ENCODE measurements around the gene RABL3. TPM values are rescaled to one million over a fixed set of nuclear protein-coding genes. Genes with fewer than 3 reads are reported as not detected.
A peak's percentile ranks its signal among the peaks of the same experiment; 100 is the strongest.
"Not testable (repeated sequence)": the region's sequence is repeated elsewhere in the genome, so short reads cannot be mapped to it uniquely, and the experiment has no call there.

Gene RABL3
- total RNA-seq (19.1 TPM), polyA plus RNA-seq (18.2 TPM)

GRCh38 chr3:120742198-120742848 lies at the start of gene RABL3, which contains the start of gene GTF2E1:
Gene RABL3, minus strand, starts transcription at chr3:120742516. Its CDS starts 9 bp downstream, at chr3:120742507.
Gene GTF2E1, plus strand, starts transcription at chr3:120742744. Its CDS starts 7,809 bp downstream, at chr3:120750553.
- Histone ChIP-seq H3K4me1 (ENCODE audit: insufficient read depth) (no peaks in the 10 kb centered on the region), H3K4me3 (ENCODE audit: low read depth, low read length) (peak within 1 kb of the TSS; percentile 61), H3K36me3 (ENCODE audit: insufficient read depth) (peaks cover 1% of the 10 kb centered on the region), H3K27ac (ENCODE audit: low read depth) (peak within 1 kb of the TSS; percentile 57)
- under 1% methylated on average over 39 of the region's 39 CpGs for WGBS
- DNase-seq (ENCODE audit: extremely low spot score), result peak; percentile 99

- Histone ChIP-seq H3K4me1 (ENCODE audit: insufficient read depth) (no peaks in the 10 kb centered on the region), H3K27ac (ENCODE audit: low read depth) (no peak overlapping the region), H3K36me3 (ENCODE audit: insufficient read depth) (no peaks in the 10 kb centered on the region), H3K4me3 (ENCODE audit: low read depth, low read length) (no peak overlapping the region)
- WGBS, result 33% methylated on average over 1 of the region's 1 CpG
- no peak for DNase-seq (ENCODE audit: extremely low spot score)
These were observed 49.6 kb upstream of the RABL3 start for GRCh38 chr3:120791913-120792312.

GRCh38 chr3:120791010-120791409 lies 48.7 kb upstream of the RABL3 start:
- Histone ChIP-seq H3K4me1 (ENCODE audit: insufficient read depth) (no peaks in the 10 kb centered on the region), H3K27ac (ENCODE audit: low read depth) (no peak overlapping the region), H3K4me3 (ENCODE audit: low read depth, low read length) (no peak overlapping the region), H3K36me3 (ENCODE audit: insufficient read depth) (no peaks in the 10 kb centered on the region)
- 86% methylated on average over 1 of the region's 1 CpG for WGBS
- no peak for DNase-seq (ENCODE audit: extremely low spot score)

- not testable (repeated sequence) for H3K27ac ChIP-seq (ENCODE audit: low read depth); H3K36me3 ChIP-seq (ENCODE audit: insufficient read depth); H3K4me3 ChIP-seq (ENCODE audit: low read depth, low read length); H3K4me1 ChIP-seq (ENCODE audit: insufficient read depth); DNase-seq (ENCODE audit: extremely low spot score)
- 54% methylated on average over 5 of the region's 5 CpGs for WGBS
These were observed 43.5 kb upstream of the RABL3 start for GRCh38 chr3:120785832-120786231.

- Histone ChIP-seq H3K4me1 (ENCODE audit: insufficient read depth) (no peaks in the 10 kb centered on the region), H3K36me3 (ENCODE audit: insufficient read depth) (no peaks in the 10 kb centered on the region), H3K27ac (ENCODE audit: low read depth) (no peak overlapping the region), H3K4me3 (ENCODE audit: low read depth, low read length) (no peak overlapping the region)
- WGBS, result 90% methylated on average over 13 of the region's 13 CpGs
- no peak for DNase-seq (ENCODE audit: extremely low spot score)
These were observed 38.7 kb upstream of the RABL3 start for GRCh38 chr3:120780977-120781376.

GRCh38 chr3:120778776-120779175 lies 36.5 kb upstream of the RABL3 start:
- no peaks in the 10 kb centered on the region for H3K4me1 ChIP-seq (ENCODE audit: insufficient read depth)
- 96% methylated on average over 3 of the region's 3 CpGs for whole genome bisulfite sequencing
- no peaks in the 10 kb centered on the region for H3K36me3 ChIP-seq (ENCODE audit: insufficient read depth)
- no peak overlapping the region for H3K4me3 ChIP-seq (ENCODE audit: low read depth, low read length)
- H3K27ac ChIP-seq (ENCODE audit: low read depth), result no peak overlapping the region
- no peak for DNase-seq (ENCODE audit: extremely low spot score)

GRCh38 chr3:120775411-120775810 lies 33.1 kb upstream of the RABL3 start:
- Histone ChIP-seq H3K36me3 (ENCODE audit: insufficient read depth) (no peaks in the 10 kb centered on the region), H3K4me1 (ENCODE audit: insufficient read depth) (no peaks in the 10 kb centered on the region), H3K4me3 (ENCODE audit: low read depth, low read length) (no peak overlapping the region), H3K27ac (ENCODE audit: low read depth) (no peak overlapping the region)
- no peak for DNase-seq (ENCODE audit: extremely low spot score)
- 88% methylated on average over 4 of the region's 4 CpGs for WGBS

GRCh38 chr3:120773932-120774331 lies 31.6 kb upstream of the RABL3 start:
- H3K36me3 ChIP-seq (ENCODE audit: insufficient read depth), result no peaks in the 10 kb centered on the region
- no peak for DNase-seq (ENCODE audit: extremely low spot score)
- H3K4me1 ChIP-seq (ENCODE audit: insufficient read depth), result no peaks in the 10 kb centered on the region
- no peak overlapping the region for H3K4me3 ChIP-seq (ENCODE audit: low read depth, low read length)
- H3K27ac ChIP-seq (ENCODE audit: low read depth), result no peak overlapping the region

GRCh38 chr3:120772081-120772480 lies 29.8 kb upstream of the RABL3 start:
- no peak for DNase-seq (ENCODE audit: extremely low spot score)
- H3K4me1 ChIP-seq (ENCODE audit: insufficient read depth), result no peaks in the 10 kb centered on the region
- no peaks in the 10 kb centered on the region for H3K36me3 ChIP-seq (ENCODE audit: insufficient read depth)
- WGBS, result 68% methylated on average over 2 of the region's 2 CpGs
- H3K27ac ChIP-seq (ENCODE audit: low read depth), result no peak overlapping the region
- no peak overlapping the region for H3K4me3 ChIP-seq (ENCODE audit: low read depth, low read length)

- 95% methylated on average over 4 of the region's 4 CpGs for WGBS
- no peaks in the 10 kb centered on the region for H3K4me1 ChIP-seq (ENCODE audit: insufficient read depth)
- no peak overlapping the region for H3K27ac ChIP-seq (ENCODE audit: low read depth)
- H3K36me3 ChIP-seq (ENCODE audit: insufficient read depth), result no peaks in the 10 kb centered on the region
- no peak for DNase-seq (ENCODE audit: extremely low spot score)
- no peak overlapping the region for H3K4me3 ChIP-seq (ENCODE audit: low read depth, low read length)
These were observed 28.6 kb upstream of the RABL3 start for GRCh38 chr3:120770891-120771290.

- H3K4me3 ChIP-seq (ENCODE audit: low read depth, low read length), result no peak overlapping the region
- 95% methylated on average over 2 of the region's 2 CpGs for WGBS
- no peak overlapping the region for H3K27ac ChIP-seq (ENCODE audit: low read depth)
- no peaks in the 10 kb centered on the region for H3K36me3 ChIP-seq (ENCODE audit: insufficient read depth)
- DNase-seq (ENCODE audit: extremely low spot score), result no peak
- H3K4me1 ChIP-seq (ENCODE audit: insufficient read depth), result no peaks in the 10 kb centered on the region
These were observed 27.1 kb upstream of the RABL3 start for GRCh38 chr3:120769436-120769835.

- no peaks in the 10 kb centered on the region for H3K4me1 ChIP-seq (ENCODE audit: insufficient read depth)
- no peaks in the 10 kb centered on the region for H3K36me3 ChIP-seq (ENCODE audit: insufficient read depth)
- H3K27ac ChIP-seq (ENCODE audit: low read depth), result no peak overlapping the region
- no peak overlapping the region for H3K4me3 ChIP-seq (ENCODE audit: low read depth, low read length)
- DNase-seq (ENCODE audit: extremely low spot score), result no peak
- WGBS, result 18% methylated on average over 1 of the region's 1 CpG
These were observed 24.8 kb upstream of the RABL3 start for GRCh38 chr3:120767106-120767505.

- DNase-seq (ENCODE audit: extremely low spot score), result no peak
- H3K4me3 ChIP-seq (ENCODE audit: low read depth, low read length), result no peak overlapping the region
- H3K36me3 ChIP-seq (ENCODE audit: insufficient read depth), result no peaks in the 10 kb centered on the region
- no peaks in the 10 kb centered on the region for H3K4me1 ChIP-seq (ENCODE audit: insufficient read depth)
- H3K27ac ChIP-seq (ENCODE audit: low read depth), result no peak overlapping the region
- 61% methylated on average over 3 of the region's 3 CpGs for WGBS
These were observed 24.3 kb upstream of the RABL3 start for GRCh38 chr3:120766576-120766975.

GRCh38 chr3:120765830-120766493 lies 23.6 kb upstream of the RABL3 start:
- Histone ChIP-seq H3K36me3 (ENCODE audit: insufficient read depth) (no peaks in the 10 kb centered on the region), H3K27ac (ENCODE audit: low read depth) (no peak overlapping the region), H3K4me3 (ENCODE audit: low read depth, low read length) (no peak overlapping the region), H3K4me1 (ENCODE audit: insufficient read depth) (no peaks in the 10 kb centered on the region)
- no peak for DNase-seq (ENCODE audit: extremely low spot score)

Data from urinary bladder (tissue), 4 donors.